HG02610 (cell line): Measurements from ENCODE around the gene SPTLC1.
"Not testable (repeated sequence)": the region's sequence is repeated elsewhere in the genome, so short reads cannot be mapped to it uniquely, and the experiment has no call there.

Experiments used
- ATAC-seq: cut with Tn5 transposase; IDR thresholded peaks from one replicate; pipeline ENCODE4 v1.9.1; 2021; ENCODE audit warnings: mild to moderate bottlenecking, moderate library complexity; ENCODE audit not compliant: unreplicated experiment

SPTLC1 gene

DNA sequence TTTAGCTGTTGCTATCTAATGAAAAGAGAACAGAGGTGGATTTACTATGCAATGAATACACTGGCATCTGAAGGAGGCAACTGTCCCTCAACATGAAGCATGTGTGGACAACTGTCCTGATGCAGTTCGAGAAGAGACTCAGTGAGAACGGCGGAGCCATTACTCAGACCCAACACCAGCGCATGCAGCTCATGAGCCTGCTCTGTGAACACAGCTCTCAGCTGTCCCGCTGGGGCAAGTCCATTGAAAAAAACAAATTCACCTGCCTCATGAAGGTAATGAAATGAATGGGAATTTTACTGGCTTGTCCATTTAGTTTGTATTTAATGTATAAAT, 78.8 kb downstream of the SPTLC1 start:
- no peak for ATAC-seq

DNA sequence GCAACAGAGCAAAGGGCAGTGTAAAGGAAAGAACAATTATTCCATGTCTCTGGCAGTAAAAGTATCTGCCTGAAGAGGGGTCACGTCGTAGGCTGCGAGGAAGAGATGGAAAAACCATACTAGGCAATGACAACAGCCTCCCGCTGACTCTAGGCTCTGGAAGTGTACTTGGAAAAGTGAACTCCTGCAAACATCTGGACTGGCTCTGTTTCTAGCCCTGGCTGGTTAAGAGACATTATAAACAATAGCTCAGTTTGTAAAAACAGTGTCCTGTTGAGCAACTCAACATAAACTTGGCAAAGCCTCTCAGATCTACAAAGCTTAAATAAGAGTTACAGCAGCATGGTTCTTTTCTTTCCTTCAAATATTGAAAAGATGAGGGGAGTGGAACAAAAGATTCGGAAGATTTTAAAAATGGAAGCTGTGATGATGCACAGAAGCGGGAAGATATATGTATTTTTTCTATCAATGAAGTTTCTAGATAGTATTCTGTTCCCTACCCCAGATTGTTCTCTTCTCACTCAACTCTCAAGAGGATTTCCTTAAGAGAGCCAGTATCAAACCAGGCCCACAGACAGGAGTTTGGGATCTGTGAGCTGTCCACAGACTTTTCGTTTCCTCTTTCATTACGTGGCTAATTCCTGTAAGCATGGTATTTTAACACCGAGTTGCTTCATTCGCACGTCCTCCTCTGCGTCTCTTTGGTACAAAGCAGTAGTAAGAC, 79.4 kb downstream of the SPTLC1 start:
- no peak for ATAC-seq

DNA sequence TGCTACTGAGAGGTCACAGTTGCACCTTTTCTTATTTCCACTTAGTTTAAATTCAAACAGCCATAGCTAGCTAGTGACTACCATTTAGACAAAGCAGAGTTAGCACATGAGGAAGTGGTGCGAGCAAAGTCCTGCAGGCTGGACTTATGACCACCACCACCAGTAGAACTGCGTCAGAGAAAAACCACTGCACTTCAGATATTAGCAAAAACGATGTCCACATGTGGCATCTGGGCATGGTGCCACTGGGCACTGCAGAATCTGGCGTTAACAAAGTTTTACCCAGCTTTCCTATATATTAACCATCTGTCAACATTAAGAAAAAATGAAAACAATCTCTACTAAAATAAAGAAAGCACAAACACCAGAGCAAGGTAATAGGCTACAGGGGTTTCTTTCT, 80.1 kb downstream of the SPTLC1 start:
- no peak for ATAC-seq

DNA sequence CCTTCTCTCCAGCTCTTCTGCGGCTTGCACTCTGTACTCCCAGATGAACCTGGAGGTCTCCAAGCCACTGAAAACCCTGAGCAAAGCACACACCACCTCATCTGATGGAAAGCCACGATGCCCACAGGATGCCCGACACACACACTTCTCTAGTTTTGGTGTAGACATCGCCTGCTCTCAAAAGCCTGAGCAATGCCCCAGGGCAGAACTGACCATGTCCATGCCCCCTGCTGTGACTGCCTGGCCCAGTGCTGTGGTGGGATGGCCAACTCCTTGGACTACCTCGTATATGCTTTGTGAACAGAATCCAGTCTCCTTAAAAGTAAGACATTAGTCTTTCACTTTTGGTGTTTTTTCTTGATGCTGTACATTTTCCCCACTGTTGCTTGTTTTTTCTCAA, 81.2 kb downstream of the SPTLC1 start:
- no peak for ATAC-seq

- no peak for ATAC-seq
These were observed 81.9 kb downstream of the SPTLC1 start for GRCh38 chr9:92033307-92033706.

DNA sequence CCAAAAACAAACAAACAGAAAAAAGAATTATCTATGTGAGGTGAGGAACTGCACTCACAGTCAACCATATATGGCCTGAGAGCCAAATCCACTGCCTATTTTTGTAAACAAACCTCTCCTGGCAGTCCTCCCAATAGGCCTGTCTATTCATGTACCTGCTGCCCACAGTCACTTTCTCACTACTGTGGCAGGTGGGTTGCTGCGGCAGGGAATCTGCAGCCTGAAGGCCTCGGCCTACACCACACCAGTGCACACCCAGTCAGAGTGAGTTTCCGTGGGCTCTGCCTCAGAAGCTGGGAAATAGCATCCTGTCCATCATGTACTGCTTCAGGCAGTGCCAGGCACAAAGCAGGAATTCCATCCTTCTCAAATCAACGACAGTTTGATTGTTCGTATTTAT, 82.3 kb downstream of the SPTLC1 start:
- no peak for ATAC-seq

DNA sequence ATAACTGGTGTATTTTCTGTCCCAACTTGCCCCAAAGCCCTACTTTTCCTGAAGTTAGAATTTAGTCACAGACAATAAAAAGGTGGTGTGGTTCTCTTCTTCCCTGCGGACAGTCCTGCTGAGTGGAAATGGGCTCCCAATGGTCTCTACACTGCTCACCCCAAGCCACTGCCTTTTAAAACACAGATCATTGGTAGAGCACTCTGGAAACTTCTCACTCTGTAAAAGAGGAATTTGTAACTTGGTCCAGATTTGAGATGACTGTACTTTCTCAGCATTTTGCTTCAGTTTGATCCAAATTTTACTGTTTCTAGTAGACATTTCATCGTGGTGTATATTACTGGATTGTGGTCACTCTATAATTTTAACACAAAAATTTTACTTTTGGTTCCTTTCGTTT, 84.8 kb downstream of the SPTLC1 start:
- no peak for ATAC-seq

GRCh38 chr9:92029553-92029952, 85.7 kb downstream of the SPTLC1 start:
- ATAC-seq: no peak

DNA sequence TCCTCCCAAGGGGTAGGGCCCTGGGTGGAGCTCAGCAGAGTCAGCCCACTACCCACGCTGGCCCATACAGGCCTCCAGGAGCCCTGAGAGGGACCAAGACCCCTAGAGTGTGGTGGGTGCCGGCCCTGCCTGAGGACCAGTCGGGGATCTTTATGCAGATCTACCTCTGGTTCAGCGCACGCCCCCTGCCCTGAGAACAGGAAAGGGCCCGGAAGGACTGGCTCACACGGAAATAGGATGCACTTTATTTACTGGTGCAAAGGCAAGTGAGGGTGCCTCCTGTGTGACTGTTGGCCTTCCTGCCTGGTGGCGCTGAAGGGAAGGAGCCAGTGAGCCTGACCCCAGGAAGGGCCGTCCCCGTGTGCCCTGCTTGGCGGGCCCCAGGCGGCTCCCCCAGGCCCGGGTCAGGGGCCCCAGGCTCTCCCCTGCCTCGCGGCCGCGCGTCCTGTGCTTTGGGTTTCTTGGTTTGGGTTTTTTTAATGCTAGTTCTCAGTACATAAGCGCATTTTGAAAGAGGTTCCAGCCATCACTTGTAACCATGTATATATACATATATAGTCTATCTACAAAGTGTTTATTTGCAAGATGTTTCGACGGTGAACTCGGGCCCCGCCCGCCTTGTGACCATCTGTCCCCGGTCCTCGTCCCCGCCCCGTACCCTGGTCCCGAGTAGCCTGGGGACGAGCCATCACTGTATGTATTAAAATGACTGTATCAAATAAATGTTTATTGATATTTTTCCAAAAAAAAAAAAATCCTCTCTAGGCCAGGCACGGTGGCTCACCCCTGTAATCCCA, 88.8 kb downstream of the SPTLC1 start:
- no peak for ATAC-seq

- not testable (repeated sequence) for ATAC-seq
These were observed 93.2 kb downstream of the SPTLC1 start for GRCh38 chr9:92021785-92022541.

- no peak for ATAC-seq
These were observed 95.6 kb downstream of the SPTLC1 start for GRCh38 chr9:92019658-92020057.

GRCh38 chr9:92010705-92011536, 104.3 kb downstream of the SPTLC1 start:
- no peak for ATAC-seq

- ATAC-seq: not testable (repeated sequence)
These were observed 105.0 kb downstream of the SPTLC1 start for GRCh38 chr9:92010253-92010652.

- ATAC-seq: no peak
These were observed 107.2 kb downstream of the SPTLC1 start for GRCh38 chr9:92008041-92008440.

- ATAC-seq: no peak
These were observed 111.2 kb downstream of the SPTLC1 start for GRCh38 chr9:92004045-92004392.

DNA sequence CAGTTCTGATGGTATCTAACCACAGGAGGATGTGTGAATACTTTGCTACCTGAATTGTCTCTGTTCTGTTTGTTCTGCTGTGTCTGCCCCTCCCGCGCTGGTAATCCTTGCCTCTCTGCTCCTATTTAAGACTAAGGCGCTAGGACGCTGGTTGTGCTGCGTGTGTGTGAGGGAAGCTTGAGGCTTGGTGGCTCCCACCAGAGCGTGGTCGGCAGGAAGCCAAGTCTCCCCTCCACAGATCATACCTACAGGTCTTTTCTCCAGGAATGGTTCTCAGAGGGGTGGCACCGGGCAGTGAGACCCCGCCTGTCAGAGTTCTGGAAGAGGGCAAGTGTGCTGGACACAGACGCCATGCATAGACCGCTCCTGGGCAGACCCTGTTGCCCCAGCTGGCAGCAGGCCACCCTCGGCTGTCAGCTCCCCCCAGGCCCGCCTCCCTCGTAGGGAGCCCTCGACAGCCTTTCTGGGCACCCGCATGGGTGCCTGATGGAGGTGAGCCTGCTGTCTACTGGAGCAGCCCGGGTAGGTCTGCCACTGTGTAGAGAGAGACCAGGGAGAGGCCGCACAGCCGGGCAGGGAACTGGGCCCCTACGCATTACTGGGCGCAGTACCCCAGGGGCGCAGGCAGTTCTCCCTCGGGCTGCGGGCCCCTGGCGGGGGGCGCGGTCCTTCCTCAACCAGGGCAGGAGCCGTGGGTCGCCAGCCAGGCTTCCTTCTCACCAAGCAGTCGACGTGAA, 111.7 kb downstream of the SPTLC1 start:
- no peak for ATAC-seq

- ATAC-seq: not testable (repeated sequence)
These were observed 113.3 kb downstream of the SPTLC1 start for GRCh38 chr9:92001948-92002347.

DNA sequence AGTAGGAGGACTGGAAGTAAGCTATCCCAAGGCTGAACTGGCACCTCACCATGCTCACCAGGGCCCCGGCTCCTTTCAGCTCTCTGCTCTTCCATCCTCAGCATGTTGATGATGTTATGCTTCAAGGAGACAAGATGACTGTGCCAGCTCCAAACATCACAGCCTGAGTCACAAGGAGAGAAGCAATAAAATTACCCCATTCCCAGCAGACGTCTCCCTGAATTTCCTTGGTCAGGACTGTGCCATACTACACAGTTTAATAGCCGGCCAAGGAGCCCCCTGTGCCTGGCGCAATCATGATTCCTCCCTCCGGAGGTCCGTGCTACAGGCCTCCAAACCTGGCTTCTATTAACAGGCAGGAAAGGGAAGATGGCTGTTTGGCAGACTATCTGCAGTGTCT, 114.0 kb downstream of the SPTLC1 start:
- no peak for ATAC-seq

GRCh38 chr9:91995000-91995655, 120.1 kb downstream of the SPTLC1 start:
- no peak for ATAC-seq

DNA sequence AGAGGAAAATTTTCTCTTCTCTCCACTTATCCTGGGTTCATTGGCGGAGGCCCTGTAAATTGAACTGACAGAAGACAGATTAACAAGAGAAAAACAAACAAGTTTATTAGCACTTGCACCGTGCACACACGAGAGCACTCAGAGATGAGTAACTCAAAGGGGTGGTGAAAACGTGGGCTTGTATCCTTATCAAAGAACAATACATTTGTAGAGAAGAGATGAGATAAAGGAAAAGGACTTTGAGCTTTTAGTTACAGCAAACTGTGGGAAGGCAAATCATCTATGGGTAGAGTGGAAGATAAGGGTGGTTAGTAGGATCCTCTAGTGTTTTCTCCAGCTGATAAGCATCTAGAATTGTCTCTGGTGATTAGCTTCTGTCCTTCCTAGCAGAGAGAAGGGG, 120.8 kb downstream of the SPTLC1 start:
- no peak for ATAC-seq
